EH (cell line): Measurements from ENCODE around the gene RBM38.

Experiments
- DNase-seq: peaks from one replicate; pipeline ENCODE4 v3.0.0-alpha.2; 2015; ENCODE audit warnings: low read depth

The RBM38 gene

DNA sequence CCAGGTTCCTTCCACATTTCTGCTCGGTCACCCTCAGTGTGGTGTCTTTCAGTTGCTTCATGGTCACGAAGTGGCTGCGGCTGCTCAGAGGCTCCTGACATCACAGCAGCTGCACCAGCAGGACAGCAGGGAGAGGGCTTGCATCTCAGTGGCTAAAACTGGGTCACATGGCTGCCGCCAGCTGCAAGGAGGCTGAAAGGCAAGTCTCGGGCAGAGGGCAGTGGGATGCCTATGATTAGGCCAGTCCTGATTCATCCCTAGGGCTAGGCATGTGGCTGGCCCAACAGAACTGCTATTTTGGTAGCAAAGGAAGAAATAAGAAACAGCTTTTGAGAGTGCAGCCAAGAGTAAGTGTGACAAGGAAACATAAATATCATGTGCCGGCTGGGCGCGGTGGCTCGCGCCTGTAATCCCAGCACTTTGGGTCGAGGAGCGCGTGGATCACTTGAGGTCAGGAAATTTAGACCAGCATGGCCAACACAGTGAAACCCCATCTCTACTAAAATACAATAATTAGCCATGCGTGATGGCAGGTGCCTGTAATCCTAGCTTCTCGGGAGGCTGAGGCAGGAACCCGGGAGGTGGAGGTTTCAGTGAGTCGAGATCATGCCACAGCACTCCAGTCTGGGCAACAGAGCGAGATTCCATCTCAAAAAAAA, 46.6 kb downstream of the RBM38 start:
- DNase-seq, result no peak

DNA sequence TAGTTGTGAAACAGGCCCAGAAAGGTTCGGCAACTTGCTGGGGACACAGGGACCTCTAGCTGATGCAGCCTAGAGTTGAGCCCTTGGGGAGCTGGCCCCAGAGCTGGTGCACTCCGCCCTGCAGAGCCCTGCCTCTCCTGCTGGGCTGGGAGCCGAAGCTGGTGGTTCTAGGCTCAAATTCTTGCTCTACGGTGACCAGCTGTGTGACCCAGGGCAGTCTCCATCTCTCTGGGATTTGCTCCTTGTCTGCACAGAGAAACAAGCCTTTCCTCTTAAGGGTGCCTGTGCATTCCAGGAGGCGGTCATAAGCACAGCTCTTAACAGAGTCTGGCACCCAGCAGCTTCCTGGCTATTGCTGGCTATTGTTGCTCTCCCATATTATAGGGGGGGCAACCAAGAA, 47.4 kb downstream of the RBM38 start:
- no peak for DNase-seq

DNA sequence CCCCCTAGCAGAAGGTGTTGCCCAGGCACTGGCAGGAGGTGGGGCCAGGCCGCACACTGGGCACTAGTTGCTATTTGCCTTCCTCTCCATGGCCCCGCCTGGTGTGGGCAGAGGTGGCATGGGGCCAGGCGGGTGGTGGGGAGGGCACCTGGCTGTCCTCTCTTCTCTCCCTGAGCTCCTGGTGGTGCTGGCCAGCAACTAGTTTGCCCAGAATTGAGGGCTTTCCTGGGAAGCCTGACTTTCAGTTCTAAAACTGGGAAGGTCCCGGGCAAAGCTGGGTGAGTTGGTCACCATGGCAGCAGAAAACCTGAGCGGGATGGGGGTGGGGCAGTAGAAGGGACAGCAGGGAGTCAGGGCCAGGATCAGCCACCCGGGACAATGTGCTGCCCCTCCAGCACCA, 48.2 kb downstream of the RBM38 start:
- no peak for DNase-seq

DNA sequence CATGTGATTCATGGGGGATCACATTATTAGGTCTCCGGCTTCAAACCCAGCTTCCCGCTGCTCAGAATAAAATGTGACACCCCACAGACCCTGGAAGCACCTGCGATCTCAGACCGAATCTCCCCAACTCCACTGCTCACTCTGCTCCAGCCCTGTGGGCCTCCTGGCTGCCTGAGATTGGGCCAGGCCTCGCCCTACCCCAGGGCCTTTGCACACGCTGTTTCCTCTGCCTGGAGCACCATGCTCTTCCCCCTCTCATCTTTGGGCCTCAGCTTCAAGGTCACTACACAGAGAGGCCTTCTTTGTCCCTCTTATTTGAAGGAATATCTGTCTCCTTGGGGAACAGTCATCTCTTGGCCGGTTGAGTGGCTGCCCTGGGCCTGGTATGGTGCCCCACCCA, 48.8 kb downstream of the RBM38 start:
- DNase-seq, result no peak

DNA sequence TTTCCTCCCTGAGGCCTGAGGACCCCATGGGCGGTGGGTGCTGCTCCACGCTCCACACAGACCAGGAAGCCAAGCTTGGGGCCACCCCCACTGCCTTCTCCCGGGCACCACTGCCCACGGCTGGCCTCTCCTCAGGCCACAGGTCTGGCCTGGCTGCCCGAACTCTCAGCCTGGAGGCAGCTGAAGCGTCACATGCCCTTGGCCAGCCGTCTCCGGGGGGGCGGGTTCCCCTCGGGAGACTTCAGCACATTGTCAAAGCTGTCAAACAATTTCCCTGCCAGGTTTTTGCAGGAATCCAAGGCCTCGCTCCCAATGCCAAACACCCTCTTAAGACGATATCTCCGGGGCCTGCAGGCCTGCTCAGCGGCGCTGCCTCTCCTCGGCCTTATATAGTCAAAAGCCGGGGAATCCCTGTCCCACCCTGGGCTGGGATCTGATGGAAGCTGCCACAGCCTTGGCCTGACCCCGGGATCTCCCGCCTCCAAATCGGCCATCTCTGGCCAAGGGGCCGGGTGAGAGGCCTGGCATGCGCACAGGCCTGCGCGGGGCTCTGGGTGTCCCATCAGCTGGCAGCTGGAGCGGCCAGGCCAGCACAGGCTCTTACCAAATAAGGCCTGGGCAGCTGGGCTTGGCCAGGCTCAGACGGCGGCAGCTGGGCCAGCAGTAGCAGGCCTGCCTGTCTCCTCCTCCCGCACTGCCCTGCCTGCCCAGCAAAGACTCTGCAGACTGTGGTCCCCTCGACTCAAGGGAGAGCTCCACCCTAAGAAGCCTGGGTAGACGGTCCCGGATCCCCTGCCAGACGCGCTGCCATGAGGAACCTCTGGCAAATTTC, 49.7 kb downstream of the RBM38 start:
- peak; percentile 43 for DNase-seq

DNA sequence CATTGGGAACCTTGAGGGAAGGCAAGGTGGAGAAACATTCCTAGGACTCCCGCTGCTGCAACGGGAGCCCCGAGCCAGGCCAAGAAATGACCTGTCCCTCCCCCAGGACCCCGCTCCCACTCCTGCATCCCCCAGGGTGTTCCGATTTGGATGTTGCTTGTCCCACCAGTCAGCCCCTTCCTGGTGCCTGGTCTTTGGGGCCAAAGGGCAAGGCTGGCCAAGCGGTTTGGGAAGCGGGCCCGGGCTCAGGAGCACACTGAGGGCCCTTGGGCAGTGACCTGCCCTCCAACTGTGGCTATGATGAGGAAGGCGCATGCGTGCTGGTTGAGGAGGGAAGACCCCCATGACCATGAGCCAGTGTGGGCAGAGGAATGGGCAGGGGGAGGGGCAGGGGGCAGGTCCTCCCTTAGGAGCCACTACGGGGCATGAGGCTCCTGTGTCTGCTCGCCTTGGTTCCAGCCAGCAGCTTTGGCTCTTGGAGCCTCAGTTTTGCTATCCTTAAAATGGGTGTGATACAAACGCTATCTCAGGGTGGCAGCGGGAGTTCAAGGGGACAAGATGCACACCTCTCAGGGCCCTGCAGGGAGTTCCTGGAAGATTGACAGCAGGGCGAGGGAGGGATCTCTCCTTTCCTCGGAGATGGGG, 50.4 kb downstream of the RBM38 start:
- DNase-seq, result no peak

DNA sequence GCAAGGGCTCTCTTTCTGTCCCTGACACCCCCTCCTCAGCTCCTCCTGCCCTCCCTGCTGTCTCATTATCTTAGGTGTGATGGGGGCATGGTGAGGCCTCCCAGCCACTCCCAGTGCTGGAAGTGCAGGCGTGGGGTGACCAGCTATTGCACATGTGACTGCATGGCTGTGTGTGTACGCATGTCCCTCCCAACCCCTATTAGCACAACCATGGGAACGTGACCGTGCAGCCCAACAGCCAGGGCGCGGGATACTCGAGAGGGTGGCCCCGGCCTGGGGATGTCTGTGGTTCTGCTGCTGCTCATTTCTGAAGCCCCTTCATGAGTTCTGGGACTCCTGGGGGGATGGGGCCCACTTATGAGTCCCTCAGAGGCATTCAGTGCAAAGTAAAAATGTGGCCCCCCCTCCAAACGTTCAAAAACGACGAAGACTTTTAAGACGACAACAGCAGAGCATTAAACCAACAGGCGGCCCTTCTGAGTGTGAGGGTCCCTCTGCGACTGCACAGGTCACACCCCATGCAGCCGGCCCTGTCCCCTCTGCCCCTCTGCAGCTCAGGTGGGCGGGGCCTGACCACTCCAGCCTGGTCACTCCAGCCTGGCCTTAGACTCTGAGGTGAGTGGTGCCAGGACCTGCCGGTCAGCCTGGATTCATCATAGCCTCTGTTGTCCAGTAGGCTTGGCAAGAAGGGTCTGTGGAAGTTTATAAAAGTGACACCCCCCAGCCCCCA, 51.1 kb downstream of the RBM38 start:
- no peak for DNase-seq

DNA sequence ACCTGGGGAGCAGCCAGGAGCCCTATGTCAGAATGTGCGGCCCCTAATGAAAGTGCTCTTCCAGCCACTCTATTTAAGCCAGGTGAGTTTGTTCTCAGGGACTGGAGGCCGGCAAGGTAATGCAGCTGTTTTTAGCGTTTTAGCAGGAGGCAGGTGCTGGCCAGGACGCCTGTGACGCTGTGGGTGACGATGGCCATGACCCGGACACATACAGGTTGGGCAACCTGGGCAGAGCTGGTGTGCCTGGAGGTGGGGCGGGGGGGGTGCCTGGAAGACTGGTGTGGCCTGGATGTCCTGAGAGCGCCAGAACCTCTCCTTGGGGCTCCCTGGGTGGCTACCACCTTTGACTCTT, 51.7 kb downstream of the RBM38 start:
- no peak for DNase-seq

DNA sequence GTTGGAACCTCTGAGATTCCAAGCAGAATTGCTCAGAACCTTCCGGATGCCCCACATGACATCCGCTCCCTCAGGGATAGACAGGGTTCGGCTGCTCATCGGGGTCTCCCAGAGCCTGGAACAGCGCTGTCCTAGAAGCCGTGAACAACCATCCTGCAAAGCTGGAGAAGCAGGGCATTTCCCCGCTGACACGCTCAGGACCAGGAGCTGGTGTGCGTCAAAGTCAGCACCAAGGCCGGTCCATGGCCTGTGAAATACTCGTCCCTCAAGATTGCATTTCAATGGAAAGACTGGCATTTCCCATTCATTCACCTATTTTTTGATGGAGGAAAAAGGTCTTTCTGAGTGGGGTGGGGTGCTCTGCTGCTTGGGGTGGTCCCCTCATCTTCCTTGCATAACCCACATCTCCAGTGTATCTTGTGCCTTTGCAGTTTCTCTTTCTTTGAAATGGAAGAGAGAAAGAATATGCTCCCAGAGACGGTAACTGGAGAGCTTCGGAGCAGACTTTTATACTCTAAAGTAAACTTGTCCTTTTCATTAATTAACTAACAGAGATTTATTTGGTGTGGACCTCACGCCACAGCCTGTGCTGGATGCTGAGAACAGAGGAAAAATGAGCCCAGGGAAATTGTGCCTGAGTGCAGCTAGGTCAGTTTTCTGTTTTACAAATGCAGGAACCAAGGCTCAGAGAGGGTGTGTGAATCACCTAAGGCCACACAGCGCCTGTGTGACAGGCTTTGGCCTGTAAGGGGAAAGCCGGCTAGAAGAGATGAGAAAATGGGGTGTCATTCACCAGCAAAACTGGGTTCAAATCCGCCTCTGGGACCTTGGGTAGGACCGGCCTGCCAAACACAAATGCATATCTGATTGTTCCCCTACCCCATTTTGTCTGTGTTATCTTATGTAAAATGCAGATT, 52.4 kb downstream of the RBM38 start:
- no peak for DNase-seq

DNA sequence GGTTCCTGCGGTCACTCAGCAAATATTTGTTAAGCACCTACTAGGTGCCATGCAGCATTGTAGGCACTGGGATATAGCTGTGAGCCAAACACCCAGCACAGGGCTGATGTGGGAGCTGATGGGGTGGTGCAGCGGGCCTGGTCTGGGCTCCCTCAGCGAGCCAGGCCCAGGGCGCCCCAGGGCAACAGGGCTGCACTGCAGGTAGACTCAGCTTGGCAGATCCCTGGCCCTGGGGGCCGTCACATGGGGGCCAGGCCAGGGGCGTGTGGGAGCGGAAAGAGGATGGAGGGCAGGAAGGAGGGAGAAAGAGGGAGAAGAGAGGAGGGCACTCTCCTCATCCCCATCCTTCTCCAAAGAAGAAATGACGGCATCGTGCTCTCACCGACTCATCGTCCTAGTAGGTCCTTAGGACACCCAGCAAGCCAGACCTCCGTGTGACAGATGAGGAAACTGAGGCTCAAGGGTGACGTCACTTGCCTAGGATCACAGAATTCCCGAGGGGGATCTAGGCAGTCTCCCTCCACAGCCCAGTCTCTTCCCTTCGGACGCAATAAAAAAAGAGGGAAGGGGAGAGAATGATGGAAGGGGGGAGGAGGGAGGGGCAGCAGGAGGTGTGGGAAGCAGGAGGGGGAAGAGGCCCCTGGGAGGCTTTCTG, 53.3 kb downstream of the RBM38 start:
- no peak for DNase-seq

DNA sequence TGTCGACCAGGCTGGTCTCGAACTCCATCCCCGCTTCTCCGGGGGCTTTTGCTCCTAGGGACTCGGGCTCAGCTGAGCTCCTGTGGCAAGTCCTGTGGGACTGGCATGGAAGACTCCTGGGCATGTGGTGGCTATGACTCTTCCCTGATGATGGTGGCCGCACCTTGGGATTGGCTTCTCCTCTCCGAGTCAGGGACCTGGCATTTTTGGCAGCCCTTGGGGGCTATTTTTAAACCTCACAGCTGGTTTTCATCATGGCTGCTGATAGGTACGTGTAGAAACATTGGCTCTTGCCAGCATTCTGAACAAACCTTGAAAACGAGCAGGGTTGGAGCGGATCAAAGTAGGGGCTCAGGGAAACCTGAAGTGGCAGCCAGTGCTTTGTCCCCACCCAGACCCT, 54.1 kb downstream of the RBM38 start:
- peak; percentile 64 for DNase-seq

DNA sequence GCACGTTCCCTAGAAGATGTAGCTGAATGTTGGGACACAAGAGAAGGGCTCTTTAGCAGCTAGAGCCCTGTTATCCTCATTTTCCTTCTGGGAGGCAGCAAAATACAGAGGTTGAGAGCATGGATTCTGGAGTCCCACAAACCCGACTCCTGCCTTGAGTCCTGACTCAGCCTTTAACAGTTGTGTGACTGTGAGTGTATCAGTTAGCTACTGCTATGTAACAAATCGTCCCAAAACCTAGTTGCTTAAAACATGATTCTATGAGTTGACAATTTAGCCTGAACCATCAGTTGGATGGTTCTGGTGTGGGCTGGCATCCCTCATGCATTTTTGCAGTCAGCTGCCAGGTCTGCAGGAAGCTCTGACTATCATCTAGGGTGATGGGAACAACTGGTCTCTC, 54.6 kb downstream of the RBM38 start:
- no peak for DNase-seq

DNA sequence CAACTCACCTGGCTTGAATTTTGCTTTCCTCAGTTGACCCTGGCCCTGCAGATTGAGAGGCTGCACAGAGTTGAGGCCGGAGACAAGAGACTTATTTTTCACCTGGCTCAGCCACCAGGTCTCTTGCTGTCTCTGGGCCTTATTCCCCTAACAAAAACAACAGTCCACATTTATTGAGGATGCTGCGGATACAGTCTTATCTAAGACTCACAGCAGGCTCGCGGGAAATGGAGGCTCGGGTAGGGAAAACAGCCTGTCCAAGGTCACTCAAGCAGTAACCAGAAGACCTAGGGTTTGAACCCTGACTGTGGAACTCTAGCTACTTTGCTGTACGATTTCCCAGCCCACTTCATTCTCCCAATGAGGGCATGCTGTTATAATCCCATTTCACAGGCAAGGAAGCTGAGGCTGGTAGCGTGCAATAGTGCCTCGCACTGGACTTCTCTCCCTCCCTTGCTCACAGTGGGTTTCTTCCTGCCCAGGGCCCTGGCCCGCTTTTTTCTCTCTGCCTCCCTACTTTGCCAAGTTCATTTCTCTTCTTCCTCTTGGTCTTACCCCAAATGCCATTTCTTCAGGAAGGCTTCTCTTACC, 57.7 kb downstream of the RBM38 start:
- no peak for DNase-seq

DNA sequence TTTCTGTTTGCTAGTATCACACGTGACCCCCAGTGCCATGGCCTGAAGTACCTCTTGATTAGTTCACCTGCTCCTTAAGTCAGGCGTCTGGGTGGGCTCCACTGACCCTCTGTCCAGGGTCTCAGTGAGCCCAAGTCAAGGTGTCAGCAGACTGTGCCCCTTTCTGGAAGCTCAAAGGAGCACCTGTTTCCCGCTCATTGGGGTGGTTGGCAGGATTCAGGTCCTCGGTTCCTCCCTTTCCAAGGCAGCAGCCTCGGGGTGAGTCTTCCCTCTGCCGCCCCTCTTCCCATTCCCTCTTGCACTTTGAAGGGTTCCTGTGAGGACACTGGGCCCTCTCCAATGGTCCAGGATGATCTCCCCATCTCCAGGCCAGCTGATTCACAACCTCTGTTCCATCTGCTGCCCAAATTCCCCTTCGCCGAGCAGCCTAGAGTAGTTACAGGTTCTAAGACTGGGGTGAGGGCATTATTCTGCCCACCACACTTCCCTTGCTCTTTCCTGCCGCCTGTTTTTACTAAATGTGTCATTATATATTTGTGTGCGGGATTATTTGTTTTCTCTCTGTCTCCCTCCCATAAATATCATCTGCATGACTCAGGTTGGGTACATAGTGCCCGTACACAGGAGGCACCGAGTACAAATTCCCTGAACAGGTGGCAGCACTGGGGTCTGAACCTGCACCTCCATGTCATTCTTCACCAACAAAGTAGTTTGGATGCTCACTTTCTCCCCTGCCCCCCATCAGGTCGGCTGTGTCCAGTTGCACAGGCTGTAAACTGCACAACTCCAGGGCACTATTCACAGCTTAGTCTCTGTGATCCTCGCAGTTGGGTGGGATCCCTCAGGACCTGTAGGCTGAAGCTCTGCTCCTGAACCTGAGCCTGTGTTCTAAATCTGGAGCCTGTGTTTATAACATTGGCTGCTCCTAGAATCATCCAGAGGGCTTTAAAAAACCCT, 58.5 kb downstream of the RBM38 start:
- DNase-seq, result no peak

DNA sequence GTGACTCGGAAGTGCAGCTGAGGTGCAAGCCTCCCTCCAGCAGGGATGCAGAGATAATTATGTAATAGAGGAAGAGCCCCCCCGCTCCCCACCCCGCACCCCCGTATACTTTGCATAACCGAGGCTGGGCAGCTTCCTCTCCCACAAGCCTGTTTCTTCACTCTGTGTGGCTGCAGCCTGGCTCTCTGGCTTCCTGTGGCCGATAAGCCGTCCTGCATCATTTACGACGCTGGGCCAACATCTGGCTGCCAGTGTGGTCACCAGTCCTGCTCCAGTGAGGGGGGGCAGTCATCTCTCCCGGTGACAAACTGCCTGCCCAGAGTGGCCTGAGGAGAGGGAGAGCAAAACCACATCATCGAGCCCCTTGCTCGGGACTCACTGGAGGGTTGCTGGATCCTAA, 59.2 kb downstream of the RBM38 start:
- DNase-seq, result no peak

DNA sequence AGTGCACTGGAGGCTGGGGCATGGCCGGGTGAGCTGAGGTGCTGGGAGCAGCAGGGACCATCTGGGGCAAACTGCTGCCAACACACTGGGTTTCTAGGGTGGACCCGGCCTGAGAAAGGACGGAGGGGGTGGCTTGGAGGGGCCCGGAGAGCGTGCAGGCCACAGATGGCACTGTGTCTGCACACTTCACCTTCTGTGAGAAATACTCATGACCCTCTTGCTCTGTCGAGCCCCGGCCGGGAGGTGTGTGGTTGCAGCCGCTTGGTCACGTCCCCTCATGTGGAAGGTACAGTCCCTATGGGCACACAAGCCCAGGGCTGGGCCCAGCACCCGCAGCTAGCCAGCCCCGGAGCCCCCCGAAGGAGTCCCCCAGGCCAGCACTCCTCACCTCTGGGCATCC, 59.7 kb downstream of the RBM38 start:
- DNase-seq, result no peak

DNA sequence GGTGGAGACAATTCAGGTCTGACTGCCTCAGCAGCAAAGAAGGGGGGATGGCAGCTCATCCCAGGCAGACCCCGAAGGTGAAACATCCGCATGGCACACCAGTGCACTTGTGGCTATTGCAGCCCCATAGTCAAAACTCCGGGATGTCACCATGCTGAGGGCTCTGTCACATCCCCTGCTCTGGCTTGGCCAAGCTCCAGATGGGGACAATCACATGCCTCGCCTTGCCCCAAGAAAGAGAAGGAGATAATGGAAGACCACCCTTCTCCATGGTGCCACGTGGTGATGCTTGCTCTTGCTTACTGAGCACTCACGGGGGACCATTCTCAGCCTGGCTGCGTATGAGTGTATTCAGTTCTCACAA, 60.2 kb downstream of the RBM38 start:
- DNase-seq, result no peak

DNA sequence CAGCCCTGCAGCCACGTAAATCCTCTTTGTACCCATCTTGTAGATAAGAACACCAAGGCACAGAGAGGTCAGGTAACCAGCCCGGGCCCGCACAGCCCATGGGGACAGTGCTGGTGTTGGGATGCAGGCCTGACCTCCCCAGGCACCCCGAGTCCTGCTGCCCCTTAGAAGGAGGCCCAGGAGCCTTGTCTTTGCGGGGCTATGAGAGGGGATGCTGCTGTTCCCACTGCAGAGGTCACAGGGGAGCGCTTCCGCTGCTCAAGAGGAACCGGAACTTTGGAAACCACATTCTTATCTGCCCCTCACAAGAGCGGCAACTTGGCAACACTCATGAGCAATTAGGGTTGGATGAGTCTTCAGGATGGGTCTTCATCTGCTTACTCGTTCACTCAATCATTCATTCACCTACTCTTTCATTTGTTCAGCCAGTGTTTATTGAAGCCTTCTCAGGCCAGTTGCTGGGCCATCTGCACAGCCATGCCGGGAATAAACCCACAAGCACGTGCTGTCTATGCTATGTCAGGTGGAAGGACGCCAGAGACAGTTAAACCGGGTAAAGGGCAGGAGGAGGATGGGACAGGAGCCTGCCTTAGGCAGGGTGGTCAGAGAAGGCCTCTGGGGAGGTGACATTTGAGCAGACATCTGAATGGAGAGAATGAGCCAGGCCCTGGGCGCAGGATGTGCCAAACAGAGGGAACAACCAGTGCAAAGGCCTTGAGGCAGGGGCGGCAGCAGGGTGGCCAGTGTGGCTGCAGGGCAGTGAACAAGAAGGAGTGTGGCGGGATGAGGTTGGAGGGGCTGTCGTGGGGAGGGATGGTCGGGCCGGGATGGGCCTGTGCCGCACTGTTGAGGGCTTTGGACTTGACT, 60.8 kb downstream of the RBM38 start:
- no peak for DNase-seq

DNA sequence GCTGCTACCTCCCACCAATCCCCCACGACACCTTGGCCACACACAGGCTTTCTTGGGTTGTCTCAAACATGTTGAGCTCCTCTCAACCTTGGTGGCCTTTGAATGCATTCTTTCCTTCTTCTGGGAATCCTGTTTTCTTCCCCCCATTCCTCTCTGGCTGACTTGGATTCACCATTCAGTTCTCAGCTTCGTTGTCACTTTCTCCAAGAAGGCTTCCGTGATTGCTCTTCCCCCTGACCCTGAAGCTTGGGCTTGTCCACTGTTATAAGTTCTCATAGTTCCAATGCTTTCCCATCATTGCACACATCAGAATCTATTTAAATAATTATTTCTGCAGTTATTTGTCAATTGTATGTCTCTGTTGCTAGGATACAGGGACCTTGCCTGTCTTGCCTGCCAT, 64.2 kb downstream of the RBM38 start:
- no peak for DNase-seq
